GM10248 (cell line): ENCODE measurements around the gene SHISAL1.

Experiments used
- CTCF ChIA-PET: fragments of 300-600 bp; sonication (Branson Sonifier 250); formaldehyde crosslinking; extraction: SDS; loops from one replicate; lab custom pipeline; 2021; ENCODE audit warnings: antibody characterized with exemption; lab: Yijun Ruan, JAX
- POLR2A ChIA-PET: fragments of 350-650 bp; sonication (Branson Sonifier 250); formaldehyde crosslinking; extraction: SDS; loops from one replicate; lab custom pipeline; 2020; ENCODE audit warnings: antibody characterized with exemption; lab: Yijun Ruan, JAX
- DNase-seq: peaks from one replicate; pipeline ENCODE4 v3.0.0; 2012; ENCODE audit errors: extremely low spot score
- CTCF ChIP-seq: IDR thresholded peaks from 2 replicates; pipeline ENCODE4 v1.5.1; 2012; ENCODE audit warnings: mild to moderate bottlenecking, low read depth; ENCODE audit errors: extremely low read depth, missing control alignments, control extremely low read depth

SHISAL1 gene

GRCh38 chr22:44231233-44231632 lies 81.5 kb downstream of the SHISAL1 start:
- TF ChIP-seq CTCF: no peak
- CTCF ChIA-PET: no interaction called here
- POLR2A ChIA-PET: no interaction called here
- DNase-seq: no peak

GRCh38 chr22:44229809-44230208 lies 82.9 kb downstream of the SHISAL1 start:
- no peak for DNase-seq
- CTCF ChIA-PET: no interaction called here
- POLR2A ChIA-PET: no interaction called here
- TF ChIP-seq CTCF: no peak

- POLR2A ChIA-PET: no interaction called here
- CTCF ChIA-PET: no interaction called here
These were observed 83.4 kb downstream of the SHISAL1 start for GRCh38 chr22:44229331-44229730.

GRCh38 chr22:44225812-44226211 lies 86.9 kb downstream of the SHISAL1 start:
- ChIA-PET CTCF (no interaction called here), POLR2A (no interaction called here)
- no peak for TF ChIP-seq CTCF
- no peak for DNase-seq

More at GRCh38 chr22:44229331-44229730, 83.4 kb downstream of the SHISAL1 start:
- DNase-seq: no peak
- TF ChIP-seq CTCF: no peak

GRCh38 chr22:44225091-44225689 lies 87.6 kb downstream of the SHISAL1 start:
- no peak for TF ChIP-seq CTCF
- ChIA-PET CTCF (no interaction called here), POLR2A (no interaction called here)
- DNase-seq: no peak

GRCh38 chr22:44224166-44224565 lies 88.6 kb downstream of the SHISAL1 start:
- TF ChIP-seq CTCF: no peak
- POLR2A ChIA-PET: no interaction called here
- no peak for DNase-seq
- CTCF ChIA-PET: no interaction called here
